OCI-LY3 (cell line): ENCODE measurements around the gene WDR3.

Experiments
- H2AFZ ChIP-seq: fragments of 200-600, 300-600 bp; shearing (Covaris generic); 2 replicates; pipeline ENCODE4 v1.6.0; 2014; ENCODE audit warnings: antibody characterized with exemption, low read depth, low read length
- H3K27ac ChIP-seq: fragments of 200-600, 300-600 bp; sonication (generic); 2 replicates; pipeline ENCODE4 v1.5.1; 2014; ENCODE audit warnings: mild to moderate bottlenecking, low read length, moderate library complexity, mixed read lengths
- H3K27me3 ChIP-seq: fragments of 200-600, 300-600 bp; sonication (generic); 2 replicates; pipeline ENCODE4 v1.6.1; 2014; ENCODE audit warnings: low read depth, low read length, mixed read lengths
- H3K36me3 ChIP-seq: fragments of 200-600, 300-600 bp; sonication (generic); replicated peaks from 2 replicates; pipeline ENCODE3; 2014; ENCODE audit warnings: low read depth, low read length, mixed read lengths
- H3K4me1 ChIP-seq: fragments of 300-600, 200-600 bp; sonication (generic); 2 replicates; pipeline ENCODE4 v1.6.1; 2014; ENCODE audit warnings: low read length, mixed read lengths
- H3K4me2 ChIP-seq: fragments of 200-600, 300-600 bp; sonication (generic); 2 replicates; pipeline ENCODE4 v1.6.1; 2014; ENCODE audit warnings: low read length, mixed read lengths
- H3K4me3 ChIP-seq: fragments of 300-600, 200-600 bp; sonication (generic); 2 replicates; pipeline ENCODE4 v1.5.1; 2014; ENCODE audit warnings: antibody characterized with exemption, mild to moderate bottlenecking, low read length, moderate library complexity
- H3K79me2 ChIP-seq: fragments of 300-600, 200-600 bp; shearing (Covaris generic); 2 replicates; pipeline ENCODE4 v1.6.1; 2014; ENCODE audit warnings: mild to moderate bottlenecking, low read length, mixed read lengths
- H3K9ac ChIP-seq: fragments of 300-600, 200-600 bp; shearing (Covaris generic); 2 replicates; pipeline ENCODE4 v1.6.0; 2014; ENCODE audit warnings: mild to moderate bottlenecking, low read length, moderate library complexity
- H3K9me3 ChIP-seq: fragments of 200-600, 300-600 bp; shearing (Covaris generic); 2 replicates; pipeline ENCODE4 v1.6.1; 2014; ENCODE audit warnings: low read length, mixed read lengths; ENCODE audit not compliant: insufficient read depth
- H4K20me1 ChIP-seq: fragments of 200-600, 300-600 bp; sonication (generic); 2 replicates; pipeline ENCODE4 v1.6.1; 2016; ENCODE audit warnings: low read length, mixed read lengths; ENCODE audit not compliant: insufficient read depth
- CTCF ChIP-seq: fragments of 200-600, 300-600 bp; sonication (generic); IDR thresholded peaks from 2 replicates; pipeline ENCODE4 v1.5.1; 2014; ENCODE audit warnings: antibody characterized with exemption, low read length, low read depth
- EZH2phosphoT487 ChIP-seq: fragments of 200-600 bp; shearing (Covaris generic); IDR thresholded peaks from 2 replicates; pipeline ENCODE4 v1.6.1; 2018; ENCODE audit warnings: antibody characterized with exemption, mixed run types, low read depth

Gene WDR3

GRCh38 chr1:118013336-118013735 lies 83.8 kb downstream of the WDR3 start:
- H3K4me3 ChIP-seq = no peak overlapping the region
- H3K4me1 ChIP-seq = no peaks in the 10 kb centered on the region
- H3K36me3 ChIP-seq = no peaks in the 10 kb centered on the region
- H3K79me2 ChIP-seq = no peaks in the 10 kb centered on the region
- H3K4me2 ChIP-seq = no peak overlapping the region
- H3K27ac ChIP-seq = no peak overlapping the region
- no peaks in the 10 kb centered on the region for H4K20me1 ChIP-seq
- no peak overlapping the region for H3K9ac ChIP-seq
- H3K27me3 ChIP-seq = no peaks in the 10 kb centered on the region
- TF ChIP-seq EZH2phosphoT487 = no peak
- TF ChIP-seq CTCF = no peak
- no peaks in the 10 kb centered on the region for H3K9me3 ChIP-seq
- no peak overlapping the region for H2AFZ ChIP-seq

GRCh38 chr1:118013938-118014337 lies 84.4 kb downstream of the WDR3 start:
- no peak for TF ChIP-seq EZH2phosphoT487
- no peak for TF ChIP-seq CTCF
- no peaks in the 10 kb centered on the region for H3K27me3 ChIP-seq
- no peak overlapping the region for H3K27ac ChIP-seq
- H4K20me1 ChIP-seq = no peaks in the 10 kb centered on the region
- no peaks in the 10 kb centered on the region for H3K4me1 ChIP-seq
- no peak overlapping the region for H2AFZ ChIP-seq
- no peaks in the 10 kb centered on the region for H3K9me3 ChIP-seq
- H3K36me3 ChIP-seq = no peaks in the 10 kb centered on the region
- H3K4me3 ChIP-seq = no peak overlapping the region
- no peak overlapping the region for H3K9ac ChIP-seq
- H3K4me2 ChIP-seq = no peak overlapping the region
- H3K79me2 ChIP-seq = no peaks in the 10 kb centered on the region
